Retina (tissue), 1 donor: Measurements from ENCODE around the gene GNG12.
"Not testable (repeated sequence)": the region's sequence is repeated elsewhere in the genome, so short reads cannot be mapped to it uniquely, and the experiment has no call there.

Experiments used
- DNase-seq: peaks from one replicate; pipeline ENCODE4 v3.0.0-alpha.2; 2016

The GNG12 gene

GRCh38 chr1:67749844-67750690 lies 83.2 kb downstream of the GNG12 start:
- DNase-seq: no peak

- no peak for DNase-seq
These were observed 83.9 kb downstream of the GNG12 start for GRCh38 chr1:67749263-67749843.

DNA sequence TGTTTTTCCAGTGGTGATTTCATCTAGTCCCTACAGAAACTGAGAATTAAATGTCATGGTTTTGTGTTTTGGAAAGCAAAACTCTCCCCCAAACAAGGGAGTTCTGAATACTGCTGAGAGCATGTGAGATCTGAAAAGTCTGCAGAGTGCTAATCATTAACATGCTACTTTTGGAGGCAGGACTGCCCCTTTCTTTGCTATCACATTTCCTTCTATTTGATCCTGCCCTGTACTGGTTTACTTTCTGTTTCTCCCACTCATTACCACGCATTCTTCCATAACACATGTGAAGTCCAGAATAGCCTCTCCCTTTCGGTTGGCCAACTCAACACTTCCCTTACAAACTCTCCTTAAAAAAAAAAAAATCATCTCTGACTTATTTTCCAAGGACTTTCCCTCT lies 84.6 kb downstream of the GNG12 start:
- DNase-seq: no peak

- DNase-seq: no peak
These were observed 85.4 kb downstream of the GNG12 start for GRCh38 chr1:67747671-67748546.

DNA sequence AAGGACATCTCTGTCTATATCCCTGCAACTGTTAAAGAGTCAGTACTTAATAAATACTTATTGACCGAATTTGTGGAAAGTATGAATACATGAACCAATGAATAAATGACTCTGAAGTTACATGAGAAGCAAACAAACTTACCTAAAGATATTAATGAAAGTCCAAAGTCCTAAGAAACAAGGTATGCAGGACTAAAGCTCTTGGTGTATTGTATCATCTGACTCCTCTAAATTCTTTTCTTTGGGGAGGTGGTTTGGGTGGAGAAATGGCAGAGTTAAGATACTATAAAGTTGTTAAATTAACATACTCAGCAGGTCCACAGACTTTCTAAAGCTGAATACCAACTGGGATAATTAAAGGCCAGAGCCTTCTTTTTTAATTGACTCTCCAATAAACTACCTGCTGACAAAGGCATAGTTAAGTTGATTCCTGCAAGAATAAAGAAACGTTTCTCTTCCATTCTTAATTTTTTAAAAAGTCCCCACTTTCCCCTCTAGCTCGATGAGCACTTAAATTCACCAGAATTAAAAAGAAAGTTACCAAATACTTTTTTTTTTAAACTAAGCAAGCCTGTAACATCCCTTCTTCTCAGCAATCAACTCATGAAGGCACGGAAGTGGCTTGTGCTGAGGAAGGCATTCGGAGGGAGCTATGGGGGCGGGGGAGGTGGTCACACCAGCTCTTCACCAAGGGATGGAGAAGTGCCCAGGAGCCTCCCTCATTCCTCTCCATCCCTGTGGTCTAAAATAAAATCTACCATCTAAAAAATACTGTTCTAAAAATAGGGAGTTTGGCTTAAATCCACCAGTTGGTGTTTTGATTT lies 87.2 kb downstream of the GNG12 start:
- DNase-seq: no peak

DNA sequence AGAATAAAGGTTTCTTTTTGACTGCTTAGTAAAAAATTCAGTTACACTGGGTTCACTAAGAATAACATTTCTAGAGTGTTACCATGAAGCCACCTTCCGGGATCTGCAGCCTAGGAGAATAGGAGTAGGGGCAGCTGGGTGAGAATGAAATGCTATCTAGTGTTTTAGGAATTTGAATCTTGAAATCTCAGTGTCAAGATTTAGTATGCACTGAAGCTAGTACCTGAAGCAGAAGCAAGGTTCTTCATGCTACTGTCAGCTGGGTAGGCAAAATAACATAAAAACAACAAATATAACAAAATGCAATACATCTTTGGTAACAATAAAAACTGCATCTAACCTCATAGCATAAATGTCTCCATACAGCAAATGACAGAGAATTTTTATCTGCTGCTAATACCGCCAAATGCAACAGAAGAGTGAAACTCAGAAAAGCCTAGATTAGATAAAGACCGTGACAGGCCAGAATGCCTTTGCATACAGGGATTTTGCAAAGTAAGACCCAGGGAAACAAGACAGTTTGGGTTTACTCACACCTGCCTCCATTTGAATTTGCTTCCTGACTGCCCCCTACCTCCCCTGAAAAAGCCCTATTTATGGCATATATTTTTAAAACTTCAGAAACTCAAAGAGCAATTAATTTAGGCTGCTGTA lies 90.1 kb downstream of the GNG12 start:
- DNase-seq: no peak

GRCh38 chr1:67741736-67742135 lies 91.5 kb downstream of the GNG12 start:
- DNase-seq: no peak

DNA sequence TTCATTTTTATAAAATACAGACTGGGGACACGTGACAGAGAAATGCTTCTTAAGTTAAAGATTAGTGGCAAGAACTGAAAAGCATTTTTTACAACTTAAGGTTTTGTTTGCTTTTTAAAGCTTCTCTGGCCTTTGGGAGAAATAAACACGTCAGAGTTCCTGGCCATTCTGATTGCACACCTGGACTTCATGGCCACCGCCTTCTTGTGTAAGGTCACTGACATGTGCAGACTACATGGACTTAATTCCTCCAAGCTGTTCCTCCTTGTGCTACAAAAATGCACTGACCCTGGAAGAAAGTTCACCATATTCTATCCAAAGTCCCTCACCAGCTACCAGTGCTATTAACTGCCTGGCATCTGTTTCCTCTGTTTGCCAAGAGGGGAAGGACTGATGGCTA lies 92.1 kb downstream of the GNG12 start:
- DNase-seq: no peak

- DNase-seq: no peak
These were observed 92.7 kb downstream of the GNG12 start for GRCh38 chr1:67740543-67740942.

GRCh38 chr1:67739361-67739760 lies 93.9 kb downstream of the GNG12 start:
- DNase-seq: no peak

DNA sequence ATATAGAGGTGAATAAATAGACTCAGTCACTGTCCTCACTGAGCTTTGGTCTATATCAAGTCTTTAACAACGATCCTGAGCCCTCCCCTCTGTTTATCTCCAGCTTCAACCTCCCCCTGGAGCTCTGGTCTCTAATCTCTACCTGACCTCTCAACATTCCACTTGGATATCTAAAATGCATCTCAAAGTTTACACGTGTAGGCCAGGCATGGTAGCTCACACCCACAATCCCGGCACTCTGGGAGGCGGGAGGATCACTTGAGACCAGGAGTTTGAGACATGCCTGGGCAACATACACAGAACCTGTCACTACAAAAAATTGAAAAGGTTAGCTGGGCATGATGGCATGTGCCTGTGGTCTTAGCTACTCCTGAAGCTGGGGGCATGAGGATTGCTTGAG lies 94.9 kb downstream of the GNG12 start:
- no peak for DNase-seq

DNA sequence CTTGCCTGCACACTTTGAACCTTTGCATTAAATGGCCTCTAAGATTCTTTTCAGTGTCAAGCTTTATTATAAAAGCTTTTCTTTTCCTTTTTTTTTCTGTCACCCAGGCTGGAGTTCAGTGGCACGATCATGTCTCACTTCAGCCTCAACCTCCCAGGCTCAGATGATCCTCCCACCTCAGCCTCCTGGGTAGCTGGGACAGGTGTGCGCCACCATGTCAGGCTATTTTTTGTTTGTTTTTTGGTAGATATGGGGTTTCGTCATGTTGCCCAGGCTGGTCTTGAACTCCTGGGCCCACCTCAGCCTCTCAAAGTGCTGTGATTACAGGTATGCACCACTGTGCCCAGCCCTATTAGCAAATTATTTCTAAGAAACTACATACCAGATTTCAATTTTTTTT lies 95.4 kb downstream of the GNG12 start:
- no peak for DNase-seq

GRCh38 chr1:67736750-67737149 lies 96.5 kb downstream of the GNG12 start:
- no peak for DNase-seq

- peak; percentile 51 for DNase-seq
These were observed 97.2 kb downstream of the GNG12 start for GRCh38 chr1:67735806-67736627.

DNA sequence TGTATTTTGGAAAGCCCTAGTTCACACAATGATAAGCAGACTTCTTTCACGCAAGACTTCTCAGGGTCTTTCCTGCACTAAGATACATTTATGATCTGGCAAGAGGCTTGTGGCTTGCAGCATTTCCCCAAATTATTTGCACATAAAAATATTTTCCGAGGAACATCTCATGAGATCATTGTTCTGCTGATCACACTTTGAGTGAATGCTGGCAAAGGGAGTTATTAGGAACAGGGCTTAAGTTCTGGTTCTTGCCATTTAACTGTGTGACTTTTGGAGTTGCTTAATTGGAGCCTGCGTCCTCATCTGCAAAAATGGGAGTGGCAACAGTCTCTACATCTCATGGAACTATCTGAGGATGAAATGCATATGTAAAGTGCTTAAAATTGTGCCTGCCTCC lies 98.1 kb downstream of the GNG12 start:
- DNase-seq: no peak

DNA sequence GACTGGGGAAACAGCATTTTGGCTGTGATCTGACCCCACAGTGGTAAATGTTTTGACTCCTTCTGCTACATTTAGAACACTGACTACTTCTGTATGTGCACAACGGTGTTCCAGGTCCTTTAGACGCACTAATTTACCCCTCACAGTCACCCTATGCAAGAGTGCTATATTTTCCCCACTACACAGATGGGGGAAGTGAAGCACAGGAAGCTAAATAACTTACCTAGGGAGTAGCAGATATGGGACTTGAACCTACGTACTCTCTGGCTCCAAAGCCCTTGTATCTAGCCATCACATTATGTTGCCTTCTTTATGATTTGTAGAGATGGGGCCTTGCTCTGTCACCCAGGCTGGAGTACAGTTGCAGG lies 99.0 kb downstream of the GNG12 start:
- no peak for DNase-seq

GRCh38 chr1:67733681-67734322 lies 99.5 kb downstream of the GNG12 start:
- DNase-seq: no peak

DNA sequence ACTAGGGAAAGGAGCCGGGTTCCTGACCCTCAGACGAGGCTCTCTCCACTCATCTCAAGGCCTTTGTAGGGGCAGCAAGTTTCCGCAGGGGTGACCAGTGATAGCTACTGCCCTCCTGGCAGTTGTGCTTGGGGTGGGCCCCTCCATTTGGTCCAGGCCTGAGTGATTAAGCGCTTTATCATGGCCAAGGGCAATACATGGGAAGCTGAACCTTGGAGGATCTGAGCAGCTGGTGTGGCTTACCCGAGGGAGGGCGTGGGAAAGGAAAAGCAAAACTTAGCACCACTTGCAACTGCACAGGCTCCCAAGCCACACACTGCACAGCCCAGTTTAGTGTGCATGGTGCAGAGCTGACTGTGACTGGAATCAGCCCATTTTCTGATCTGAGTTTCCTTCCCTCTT lies 100.5 kb downstream of the GNG12 start:
- DNase-seq: no peak

DNA sequence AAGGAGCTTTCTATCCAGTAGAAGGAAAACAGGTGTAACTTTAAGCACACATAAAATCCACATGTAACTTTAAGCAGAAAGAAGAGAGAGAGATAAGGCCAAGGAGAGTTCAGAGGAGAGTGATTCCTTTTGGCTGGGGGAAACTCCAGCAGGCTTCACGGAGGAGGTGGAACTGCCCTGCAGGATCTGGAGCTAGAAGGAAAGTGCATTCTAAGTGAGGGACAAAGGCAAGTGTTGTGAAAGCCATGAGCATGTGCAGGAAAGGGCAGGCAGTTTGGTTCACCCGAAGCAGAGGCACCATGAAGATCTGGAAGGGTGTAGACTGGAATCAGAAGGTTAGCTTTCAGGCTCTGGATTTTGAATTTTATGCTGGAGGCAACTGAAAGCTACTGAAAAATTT lies 101.9 kb downstream of the GNG12 start:
- no peak for DNase-seq

DNA sequence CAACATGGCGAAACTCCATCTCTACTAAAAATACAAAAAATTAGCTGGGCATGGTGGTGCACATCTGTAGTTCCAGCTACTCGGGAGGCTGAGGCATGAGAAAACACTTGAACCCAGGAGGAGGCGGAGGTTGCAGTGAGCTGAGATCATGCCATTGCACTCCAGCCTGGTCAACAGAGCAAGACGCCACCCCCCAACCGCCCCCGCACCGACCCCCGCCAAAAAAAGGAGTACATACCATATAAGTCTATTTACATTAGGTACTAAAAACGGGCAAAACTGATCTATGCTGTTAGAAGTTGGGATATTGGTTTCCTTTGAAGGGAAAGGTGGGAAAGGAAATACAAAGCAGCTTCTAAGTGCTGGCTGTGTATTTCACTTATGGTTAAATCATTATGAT lies 103.0 kb downstream of the GNG12 start:
- not testable (repeated sequence) for DNase-seq

DNA sequence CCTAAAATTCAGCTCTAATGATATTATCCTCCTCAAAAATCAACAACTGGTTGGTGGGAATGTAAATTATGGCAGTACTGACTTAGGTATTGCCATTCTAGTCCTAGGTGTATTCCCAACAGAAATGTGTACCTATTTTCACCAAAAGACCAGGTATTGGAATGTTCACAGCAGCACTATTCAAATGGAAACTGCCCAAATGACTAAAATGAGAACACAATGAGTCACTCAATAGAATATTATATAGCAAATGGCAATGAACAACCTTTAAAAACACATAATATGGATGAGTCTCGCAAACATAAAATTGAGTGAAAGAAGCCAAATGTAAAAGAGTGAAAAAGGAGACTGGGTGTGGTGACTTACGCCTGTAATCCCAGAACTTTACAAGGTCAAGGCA lies 103.4 kb downstream of the GNG12 start:
- no peak for DNase-seq
